Uterus (tissue), 4 donors: ENCODE measurements around the gene RFC5. TPM values are rescaled to one million over a fixed set of nuclear protein-coding genes. Genes with fewer than 3 reads are reported as not detected.

Experiments used
- DNase-seq, 2 donors: peaks; one replicate each; pipeline ENCODE4 v3.0.0-alpha.2; 2019 to 2020
- H3K27ac ChIP-seq, 2 donors: fragments of 200-600 bp; sonication (generic); 1 replicate in 1 of 2; 2 replicates in 1 of 2; pipeline ENCODE4 v1.5.1; 2016 to 2018
- H3K27me3 ChIP-seq, 2 donors: fragments of 200-600 bp; sonication (generic); one replicate each; pipeline ENCODE4 v1.5.1; 2018 to 2019; ENCODE audit warnings: control low read depth in 1 of 2
- H3K36me3 ChIP-seq, 2 donors: fragments of 200-600 bp; sonication (generic); one replicate each; pipeline ENCODE4 v1.5.1; 2019; ENCODE audit warnings: control low read depth in 1 of 2
- H3K4me1 ChIP-seq, 2 donors: fragments of 200-600 bp; sonication (generic); one replicate each; pipeline ENCODE4 v1.5.1; 2018 to 2019; ENCODE audit warnings: control low read depth in 1 of 2
- H3K4me3 ChIP-seq, 2 donors: fragments of 200-600 bp; sonication (generic); 1 replicate in 1 of 2; 2 replicates in 1 of 2; pipeline ENCODE4 v1.5.1; 2018 to 2019; ENCODE audit warnings: mild to moderate bottlenecking in 1 of 2
- H3K9me3 ChIP-seq, 2 donors: fragments of 200-600 bp; sonication (generic); one replicate each; pipeline ENCODE4 v1.5.1; 2019; ENCODE audit warnings: control low read depth in 1 of 2
- CTCF ChIP-seq, 4 experiments: fragments of 200-600 bp in 2 of 4; fragments of 450-650 bp in 2 of 4; sonication (generic) in 2 of 4; IDR thresholded peaks; one replicate each; pipeline ENCODE4 v1.5.1; 2016 to 2019; ENCODE audit warnings: antibody characterized with exemption in 4 of 4, mild to moderate bottlenecking in 2 of 4, moderate library complexity in 1 of 4
- POLR2A ChIP-seq, 2 donors: fragments of 450-650 bp; IDR thresholded peaks; one replicate each; pipeline ENCODE4 v1.6.1; 2016; ENCODE audit warnings: antibody characterized with exemption in 2 of 2, mild to moderate bottlenecking in 1 of 2, moderate library complexity in 1 of 2
- intact Hi-C: fragments of 100-400 bp; cut with DNase I; formaldehyde crosslinking; loops from one replicate; pipeline ENCODE4 v1.15.1; 2023; ENCODE audit warnings: low total_unique reads
- total RNA-seq, 4 donors: library from RNA; depleted of rRNA in 3 of 4; stranded (reverse); fragments of >200 nt in 3 of 4; gene quantifications; one replicate each; pipeline versions ENCODE4 v1.1.0 to v1.2.4, GENCODE V29; 2014 to 2023
- donor health status: DM: yes; HTN: yes; CAD: no.

The RFC5 gene
- total RNA-seq, 4 donors from 2014 or later: 4.6 to 24.7 (median 14.0) TPM

GRCh38 chr12:117980616-117981015 lies 35.9 kb upstream of the RFC5 start:
- Histone ChIP-seq H3K27ac (no peak overlapping the region), H3K27me3 (no peaks in the 10 kb centered on the region), H3K4me1 (no peaks in the 10 kb centered on the region), H3K4me3 (no peak overlapping the region), H3K9me3 (no peaks in the 10 kb centered on the region), H3K36me3 (no peaks in the 10 kb centered on the region)
- DNase-seq: no peak
- intact Hi-C loops: no loop called here
- TF ChIP-seq CTCF (IDR thresholded peaks at IDR 0.05) (no peak), POLR2A (IDR thresholded peaks at IDR 0.05) (no peak)

GRCh38 chr12:117981267-117981666 lies 35.2 kb upstream of the RFC5 start:
- DNase-seq: no peak
- no peak for TF ChIP-seq POLR2A (IDR thresholded peaks at IDR 0.05)
- TF ChIP-seq CTCF (IDR thresholded peaks at IDR 0.05): no peak
- H3K9me3 ChIP-seq: no peaks in the 10 kb centered on the region
- H3K4me1 ChIP-seq: no peaks in the 10 kb centered on the region
- H3K4me3 ChIP-seq: no peak overlapping the region
- intact Hi-C loops: no loop called here
- no peak overlapping the region for H3K27ac ChIP-seq
- no peaks in the 10 kb centered on the region for H3K36me3 ChIP-seq
- no peaks in the 10 kb centered on the region for H3K27me3 ChIP-seq

- Histone ChIP-seq H3K9me3 (no peaks in the 10 kb centered on the region), H3K27me3 (no peaks in the 10 kb centered on the region), H3K4me1 (no peaks in the 10 kb centered on the region), H3K4me3 (no peak overlapping the region), H3K36me3 (no peaks in the 10 kb centered on the region), H3K27ac (no peak overlapping the region)
- TF ChIP-seq CTCF (IDR thresholded peaks at IDR 0.05) (no peak), POLR2A (IDR thresholded peaks at IDR 0.05) (no peak)
- intact Hi-C loops: no loop called here
- DNase-seq: no peak
Observed at GRCh38 chr12:117985182-117985581, 31.3 kb upstream of the RFC5 start.

GRCh38 chr12:117986705-117987469 lies 29.6 kb upstream of the RFC5 start:
- no peaks in the 10 kb centered on the region for H3K9me3 ChIP-seq
- no peak for DNase-seq
- H3K36me3 ChIP-seq: no peaks in the 10 kb centered on the region
- H3K27me3 ChIP-seq: no peaks in the 10 kb centered on the region
- H3K4me3 ChIP-seq: no peak overlapping the region
- no peaks in the 10 kb centered on the region for H3K4me1 ChIP-seq
- no peak for TF ChIP-seq POLR2A (IDR thresholded peaks at IDR 0.05)
- TF ChIP-seq CTCF (IDR thresholded peaks at IDR 0.05): no peak
- intact Hi-C loops: no loop called here
- H3K27ac ChIP-seq: no peak overlapping the region

- Histone ChIP-seq H3K36me3 (no peaks in the 10 kb centered on the region), H3K27ac (no peak overlapping the region), H3K4me3 (no peak overlapping the region), H3K9me3 (no peaks in the 10 kb centered on the region), H3K4me1 (no peaks in the 10 kb centered on the region), H3K27me3 (no peaks in the 10 kb centered on the region)
- TF ChIP-seq CTCF (IDR thresholded peaks at IDR 0.05) (no peak), POLR2A (IDR thresholded peaks at IDR 0.05) (no peak)
- intact Hi-C loops: no loop called here
- DNase-seq: no peak
Observed at GRCh38 chr12:117994551-117995438, 21.7 kb upstream of the RFC5 start.
